HCT116 (cell line): ENCODE results near the gene PIAS4. TPM values are rescaled to one million over a fixed set of nuclear protein-coding genes. Genes with fewer than 3 reads are reported as not detected.
A peak's percentile ranks its signal among the peaks of the same experiment; 100 is the strongest.

Experiments used
- ATAC-seq: fragments of 200-7000 bp; cut with Tn5 transposase; 2 replicates; pipeline ENCODE4 v1.9.1; 2020; ENCODE audit warnings: mild to moderate bottlenecking, moderate library complexity
- BruUV-seq: library from RNA; stranded (reverse); fragments of 400-500 nt; replicated peaks from 2 replicates; lab custom pipeline; 2021; lab: Mats Ljungman, UMichigan
- CTCF ChIA-PET: fragments of 300-600 bp; sonication (Branson Sonifier 250); formaldehyde crosslinking; loops from one replicate; lab custom pipeline; 2021; ENCODE audit warnings: antibody characterized with exemption; lab: Charles Lee
- POLR2A ChIA-PET: fragments of 300-600, 350-600 bp; sonication (Branson Sonifier 250); formaldehyde crosslinking; loops from one replicate; lab custom pipeline; 2021; ENCODE audit warnings: antibody characterized with exemption; lab: Charles Lee
- RAD21 ChIA-PET, 2 experiments: fragments of 300-600 bp; sonication (Branson Sonifier 250); formaldehyde crosslinking; loops; one replicate each; lab custom pipeline; 2023; ENCODE audit warnings: low total read pairs in 2 of 2; ENCODE audit not compliant: uncharacterized antibody in 2 of 2, unreplicated experiment in 2 of 2, low non-redundant PET in 1 of 2; lab: Charles Lee
- DNase-seq: peaks from one replicate; pipeline ENCODE4 v3.0.0-alpha.2; 2010; ENCODE audit warnings: low read depth, low spot score
- H2AFZ ChIP-seq: fragments of 200-600 bp; shearing (Covaris generic), sonication (generic); 2 replicates; pipeline ENCODE4 v1.6.1; 2017; ENCODE audit warnings: low read depth, mixed run types, mixed read lengths, antibody characterized with exemption, low read length; ENCODE audit not compliant: poor library complexity, severe bottlenecking
- H3K27ac ChIP-seq: 2 replicates; pipeline ENCODE4 v1.5.1; 2012; ENCODE audit warnings: low read depth, low read length
- H3K27me3 ChIP-seq: fragments of 200-600 bp; sonication (generic); 2 replicates; pipeline ENCODE4 v1.6.1; 2016; ENCODE audit warnings: mixed run types, low read length, mixed read lengths; ENCODE audit not compliant: insufficient read depth
- H3K36me3 ChIP-seq, 2 experiments: fragments of 200-500 bp in 1 of 2; fragments of 200-600 bp in 1 of 2; sonication (Bioruptor generic) in 1 of 2; sonication (generic) in 1 of 2; 2 replicates each; pipeline versions ENCODE4 v1.5.1 to v1.6.1; 2014 to 2016; ENCODE audit warnings: low read length in 2 of 2, inconsistent platforms in 1 of 2, mixed read lengths in 1 of 2, mixed run types in 1 of 2; ENCODE audit not compliant: insufficient read depth in 2 of 2, control insufficient read depth in 1 of 2
- H3K4me1 ChIP-seq, 2 experiments: fragments of 200-600 bp in 1 of 2; sonication (generic) in 1 of 2; 2 replicates each; pipeline versions ENCODE4 v1.5.1 to v1.6.1; 2012 to 2017; ENCODE audit warnings: low read length in 2 of 2, inconsistent platforms in 1 of 2, mild to moderate bottlenecking in 1 of 2, mixed read lengths in 1 of 2, mixed run types in 1 of 2, moderate library complexity in 1 of 2; ENCODE audit not compliant: insufficient read depth in 2 of 2, control insufficient read depth in 1 of 2
- H3K4me2 ChIP-seq: fragments of 200-600 bp; sonication (generic); 2 replicates; pipeline ENCODE4 v1.6.1; 2017; ENCODE audit warnings: mixed run types, low read length, mixed read lengths
- H3K4me3 ChIP-seq, 2 experiments: fragments of 200-600 bp in 1 of 2; sonication (generic) in 1 of 2; replicated peaks in 1 of 2; 2 replicates each; pipeline ENCODE4 v1.5.1; 2011 to 2016; ENCODE audit warnings: low read length in 2 of 2, control low read depth in 1 of 2, low read depth in 1 of 2, mild to moderate bottlenecking in 1 of 2, mixed read lengths in 1 of 2, mixed run types in 1 of 2
- H3K79me2 ChIP-seq: fragments of 200-600 bp; sonication (generic); 2 replicates; pipeline ENCODE4 v1.6.1; 2017; ENCODE audit warnings: mild to moderate bottlenecking, mixed run types, low read length, moderate library complexity, mixed read lengths; ENCODE audit not compliant: insufficient read depth
- H3K9ac ChIP-seq: fragments of 200-600 bp; sonication (generic); 2 replicates; pipeline ENCODE4 v1.6.1; 2016; ENCODE audit warnings: low read length, mixed read lengths
- H3K9me2 ChIP-seq: fragments of 200-600 bp; sonication (generic), shearing (Covaris generic); 2 replicates; pipeline ENCODE4 v1.6.1; 2017; ENCODE audit warnings: mixed run types, mild to moderate bottlenecking, moderate library complexity; ENCODE audit not compliant: insufficient read depth
- H3K9me3 ChIP-seq, 2 experiments: fragments of 200-500 bp in 1 of 2; fragments of 200-600 bp in 1 of 2; sonication (Bioruptor generic) in 1 of 2; sonication (generic) in 1 of 2; 2 replicates each; pipeline ENCODE4 v1.6.1; 2014 to 2017; ENCODE audit warnings: low read length in 2 of 2, mixed read lengths in 2 of 2, inconsistent platforms in 1 of 2, low read depth in 1 of 2, mild to moderate bottlenecking in 1 of 2, mixed run types in 1 of 2, moderate library complexity in 1 of 2; ENCODE audit not compliant: control insufficient read depth in 1 of 2, insufficient read depth in 1 of 2
- H4K20me1 ChIP-seq: fragments of 200-600 bp; sonication (generic), shearing (Covaris generic); 2 replicates; pipeline ENCODE4 v1.6.1; 2017; ENCODE audit warnings: mixed run types, mild to moderate bottlenecking, moderate library complexity; ENCODE audit not compliant: insufficient read depth
- ATF3 ChIP-seq: IDR thresholded peaks from 2 replicates; pipeline ENCODE4 v1.6.1; 2012
- CEBPB ChIP-seq: IDR thresholded peaks from 2 replicates; pipeline ENCODE4 v1.6.1; 2012; ENCODE audit warnings: low read depth
- CTCF ChIP-seq, 3 experiments: fragments of 200-600 bp in 1 of 3; sonication (generic) in 1 of 3; IDR thresholded peaks in 2 of 3; conservative IDR thresholded peaks in 1 of 3; 2 replicates each; pipeline ENCODE4 v1.5.1; 2012 to 2017; ENCODE audit warnings: low read depth in 2 of 3, low read length in 2 of 3, antibody characterized with exemption in 1 of 3, borderline replicate concordance in 1 of 3, control low read depth in 1 of 3, mild to moderate bottlenecking in 1 of 3, mixed read lengths in 1 of 3, mixed run types in 1 of 3, moderate library complexity in 1 of 3; ENCODE audit not compliant: insufficient read depth in 1 of 3
- EGR1 ChIP-seq: IDR thresholded peaks from 2 replicates; pipeline ENCODE4 v1.6.1; 2012; ENCODE audit warnings: low read depth
- EZH2 ChIP-seq: fragments of 200-600 bp; sonication (generic); IDR thresholded peaks from 2 replicates; pipeline ENCODE4 v1.6.1; 2017; ENCODE audit warnings: antibody characterized with exemption, mixed run types
- JUND ChIP-seq: IDR thresholded peaks from 2 replicates; pipeline ENCODE4 v1.6.1; 2012
- MAX ChIP-seq: IDR thresholded peaks from 2 replicates; pipeline ENCODE4 v1.6.1; 2012
- POLR2A ChIP-seq: IDR thresholded peaks from 2 replicates; pipeline ENCODE4 v1.7.0; 2011; ENCODE audit warnings: borderline replicate concordance; ENCODE audit not compliant: insufficient read depth, insufficient read length; ENCODE audit errors: extremely low read depth
- POLR2AphosphoS5 ChIP-seq: IDR thresholded peaks from 2 replicates; pipeline ENCODE4 v1.6.1; 2011; ENCODE audit warnings: mild to moderate bottlenecking, low read depth, low read length, moderate library complexity
- SIN3A ChIP-seq: IDR thresholded peaks from 2 replicates; pipeline ENCODE4 v1.6.1; 2012; ENCODE audit warnings: low read depth
- SP1 ChIP-seq: IDR thresholded peaks from 2 replicates; pipeline ENCODE4 v1.6.1; 2012; ENCODE audit warnings: low read depth
- SRF ChIP-seq: IDR thresholded peaks from 2 replicates; pipeline ENCODE4 v1.6.1; 2012; ENCODE audit warnings: low read depth
- ZBTB33 ChIP-seq: IDR thresholded peaks from 2 replicates; pipeline ENCODE4 v1.6.1; 2011; ENCODE audit warnings: mild to moderate bottlenecking, low read length, moderate library complexity; ENCODE audit not compliant: insufficient replicate concordance; ENCODE audit errors: extremely low read depth
- intact Hi-C: fragments of 100-400 bp; cut with micrococcal nuclease; formaldehyde crosslinking; loops from 2 replicates; pipeline ENCODE4 v1.10.0; 2022
- total RNA-seq: library from RNA; stranded (reverse); gene quantifications from one replicate; pipeline ENCODE4 v1.2.1, GENCODE V29; 2021; ENCODE audit not compliant: unreplicated experiment

The PIAS4 gene
- total RNA-seq, 1 experiment from 2014 or later, result 28.4 TPM

GRCh38 chr19:3983936-3984583 lies 23.5 kb upstream of the PIAS4 start:
- ATAC-seq (no peak), DNase-seq (no peak)
- Histone ChIP-seq H3K27me3 (no peaks in the 10 kb centered on the region), H3K4me1 (peaks cover 22 to 53% of the 10 kb centered on the region in 2 experiments), H3K79me2 (peaks cover 63% of the 10 kb centered on the region), H3K4me2 (peak overlapping the region; percentile 84), H4K20me1 (peaks cover 56% of the 10 kb centered on the region; the same call in 1 of the 2 replicates), H2AFZ (no peak overlapping the region), H3K27ac (peak overlapping the region; percentile 98), H3K4me3 (peak overlapping the region; percentile 95), H3K9me3 (no peaks in the 10 kb centered on the region), H3K9ac (peak overlapping the region; percentile 99), H3K36me3 (peaks cover 47 to 59% of the 10 kb centered on the region in 2 experiments), H3K9me2 (no peaks in the 10 kb centered on the region)
- POLR2A ChIA-PET, result interaction anchor here (2.2 to 3.1 kb wide), 2 partner anchors 9 to 13 kb away, joined by 9 to 60 read pairs; partner anchors contain the start of gene DAPK3
- TF ChIP-seq POLR2AphosphoS5, result no peak
- TF ChIP-seq MAX, result peak; percentile 69
- intact Hi-C loops, result no loop called here
- CTCF ChIA-PET, result no interaction called here
- RAD21 ChIA-PET, result no interaction called here
- BruUV-seq, result no TSS peak

- no peak for DNase-seq
- H3K27me3 ChIP-seq, result no peaks in the 10 kb centered on the region
- ATAC-seq, result no peak
- H3K27ac ChIP-seq, result peak overlapping the region; percentile 98
- ChIA-PET POLR2A (interaction anchor here (1.9 to 3.1 kb wide), 4 partner anchors 8 to 132 kb away, joined by 9 to 60 read pairs (median 11); partner anchors contain the start of gene DAPK3), RAD21 (no interaction called here), CTCF (interaction anchor here (1.0 to 2.1 kb wide), 3 partner anchors 17 to 224 kb away, joined by 3 to 14 read pairs (median 4); no protein-coding TSS in a partner anchor)
- no peaks in the 10 kb centered on the region for H3K9me2 ChIP-seq
- TSS peak; percentile 58 for BruUV-seq
- intact Hi-C loops, result no loop called here
- peaks cover 22 to 50% of the 10 kb centered on the region in 2 experiments for H3K4me1 ChIP-seq
- no peaks in the 10 kb centered on the region for H3K9me3 ChIP-seq
- peaks cover 52% of the 10 kb centered on the region; the same call in 1 of the 2 replicates for H4K20me1 ChIP-seq
- peak overlapping the region; percentile 99 for H3K9ac ChIP-seq
- H2AFZ ChIP-seq, result no peak overlapping the region
- peaks cover 58% of the 10 kb centered on the region for H3K79me2 ChIP-seq
- peaks cover 43 to 54% of the 10 kb centered on the region in 2 experiments for H3K36me3 ChIP-seq
- peak overlapping the region; percentile 95 for H3K4me3 ChIP-seq
- peak overlapping the region; percentile 84 for H3K4me2 ChIP-seq
- TF ChIP-seq SP1 (no peak), SIN3A (no peak), POLR2A (no peak), ZBTB33 (no peak), JUND (no peak), EGR1 (no peak), SRF (no peak), EZH2 (no peak), CTCF (IDR thresholded peaks at IDR 0.05 in 2 of 3, conservative IDR thresholded peaks at IDR 0.05 in 1 of 3; ENCODE audit: borderline replicate concordance in 1 of 3, insufficient read depth in 1 of 3, low read depth in 2 of 3, low read length in 2 of 3) (no peak), ATF3 (no peak), CEBPB (no peak)
These were observed 23.0 kb upstream of the PIAS4 start for GRCh38 chr19:3984584-3984907.
